GM19099 (cell line): ENCODE data around the gene SLC39A11.

Experiments
- POLR2A ChIP-seq: IDR thresholded peaks from 3 replicates; pipeline ENCODE4 v1.6.1; 2011; ENCODE audit warnings: low read depth; ENCODE audit not compliant: insufficient read length; ENCODE audit errors: extremely low read depth

The SLC39A11 gene

GRCh38 chr17:73091770-73092522 is 542 bp downstream of the SLC39A11 start:
- TF ChIP-seq POLR2A: no peak

GRCh38 chr17:73091410-73091769 is 1.1 kb downstream of the SLC39A11 start:
- no peak for TF ChIP-seq POLR2A

- no peak for TF ChIP-seq POLR2A
These were observed 1.9 kb downstream of the SLC39A11 start for GRCh38 chr17:73090396-73091202.

- TF ChIP-seq POLR2A: no peak
These were observed 2.9 kb downstream of the SLC39A11 start for GRCh38 chr17:73089322-73090317.

GRCh38 chr17:73088561-73088960 is 3.9 kb downstream of the SLC39A11 start:
- TF ChIP-seq POLR2A: no peak

- TF ChIP-seq POLR2A: no peak
These were observed 9.1 kb downstream of the SLC39A11 start for GRCh38 chr17:73083432-73083831.

- TF ChIP-seq POLR2A: no peak
These were observed 17.9 kb downstream of the SLC39A11 start for GRCh38 chr17:73074566-73074965.

- TF ChIP-seq POLR2A: no peak
These were observed 20.1 kb downstream of the SLC39A11 start for GRCh38 chr17:73072219-73072962.

GRCh38 chr17:73071066-73071999 is 21.2 kb downstream of the SLC39A11 start:
- TF ChIP-seq POLR2A: no peak

GRCh38 chr17:73069841-73070240 is 22.6 kb downstream of the SLC39A11 start:
- TF ChIP-seq POLR2A: no peak

GRCh38 chr17:73069164-73069770 is 23.2 kb downstream of the SLC39A11 start:
- no peak for TF ChIP-seq POLR2A

GRCh38 chr17:73068322-73069153 is 23.9 kb downstream of the SLC39A11 start:
- TF ChIP-seq POLR2A: no peak
